DOHH2 (cell line): ENCODE data around the gene FAM210A.

Experiments
- H3F3A ChIP-seq: fragments of 200-600 bp; sonication (generic), shearing (Covaris generic); 2 replicates; pipeline ENCODE4 v1.6.0; 2016; ENCODE audit warnings: antibody characterized with exemption, mild to moderate bottlenecking; ENCODE audit not compliant: control insufficient read depth, insufficient read depth
- H3K27ac ChIP-seq: fragments of 200-600 bp; sonication (generic); 2 replicates; pipeline ENCODE4 v1.5.1; 2014; ENCODE audit warnings: low read depth, mild to moderate bottlenecking, low read length, moderate library complexity
- H3K27me3 ChIP-seq: fragments of 200-600 bp; sonication (generic); 2 replicates; pipeline ENCODE4 v1.6.1; 2014; ENCODE audit warnings: mild to moderate bottlenecking, low read length, mixed read lengths; ENCODE audit not compliant: control insufficient read depth
- H3K36me3 ChIP-seq: fragments of 200-600 bp; sonication (generic); 2 replicates; pipeline ENCODE4 v1.6.1; 2014; ENCODE audit warnings: mild to moderate bottlenecking, low read length, moderate library complexity, mixed read lengths; ENCODE audit not compliant: control insufficient read depth
- H3K4me1 ChIP-seq: fragments of 200-600 bp; sonication (generic); 2 replicates; pipeline ENCODE4 v1.6.1; 2014; ENCODE audit warnings: mild to moderate bottlenecking, low read length, mixed read lengths; ENCODE audit not compliant: control insufficient read depth
- H3K4me2 ChIP-seq: fragments of 200-600 bp; sonication (generic); 2 replicates; pipeline ENCODE4 v1.6.0; 2014; ENCODE audit warnings: mild to moderate bottlenecking, low read length, moderate library complexity
- H3K4me3 ChIP-seq: fragments of 200-600 bp; sonication (generic); 2 replicates; pipeline ENCODE4 v1.5.1; 2014; ENCODE audit warnings: mild to moderate bottlenecking, low read length, mixed read lengths
- H3K79me2 ChIP-seq: fragments of 200-600 bp; sonication (generic); 2 replicates; pipeline ENCODE4 v1.6.1; 2014; ENCODE audit warnings: mild to moderate bottlenecking, low read length, mixed read lengths; ENCODE audit not compliant: control insufficient read depth
- H3K9me2 ChIP-seq: fragments of 200-600 bp; sonication (generic); replicated peaks from 2 replicates; pipeline ENCODE4 v1.6.1; 2014; ENCODE audit warnings: mild to moderate bottlenecking, low read length, mixed read lengths; ENCODE audit not compliant: control insufficient read depth
- H3K9me3 ChIP-seq: fragments of 200-600 bp; sonication (generic); 2 replicates; pipeline ENCODE4 v1.6.1; 2014; ENCODE audit warnings: antibody characterized with exemption, low read length, mixed read lengths; ENCODE audit not compliant: control insufficient read depth, insufficient read depth
- H4K20me1 ChIP-seq: fragments of 200-600 bp; sonication (generic); 2 replicates; pipeline ENCODE4 v1.6.0; 2014; ENCODE audit warnings: low read depth, mild to moderate bottlenecking, antibody characterized with exemption, low read length, moderate library complexity; ENCODE audit not compliant: control insufficient read depth, insufficient read depth
- CTCF ChIP-seq: fragments of 200-600 bp; sonication (generic); IDR thresholded peaks from one replicate; pipeline ENCODE4 v1.5.1; 2014; ENCODE audit warnings: antibody characterized with exemption, mild to moderate bottlenecking, low read depth, low read length; ENCODE audit not compliant: poor library complexity, severe bottlenecking
- EZH2phosphoT487 ChIP-seq: fragments of 200-600 bp; sonication (generic); IDR thresholded peaks from 2 replicates; pipeline ENCODE4 v1.6.1; 2017; ENCODE audit warnings: borderline replicate concordance, mild to moderate bottlenecking, antibody characterized with exemption, low read length, moderate library complexity, mixed read lengths

The FAM210A gene

GRCh38 chr18:13625355-13625754 lies 101.0 kb downstream of the FAM210A start:
- Histone ChIP-seq H3K9me3 (no peaks in the 10 kb centered on the region), H3K4me3 (no peak overlapping the region), H3K36me3 (peaks cover 16% of the 10 kb centered on the region), H3K79me2 (peaks cover 25% of the 10 kb centered on the region), H3K4me2 (no peak overlapping the region), H3K27ac (no peak overlapping the region), H4K20me1 (no peaks in the 10 kb centered on the region), H3K9me2 (no peaks in the 10 kb centered on the region), H3F3A (no peaks in the 10 kb centered on the region), H3K27me3 (no peaks in the 10 kb centered on the region), H3K4me1 (peaks cover 22% of the 10 kb centered on the region)
- TF ChIP-seq CTCF (no peak), EZH2phosphoT487 (no peak)

- Histone ChIP-seq H3K27me3 (no peaks in the 10 kb centered on the region), H3K4me2 (no peak overlapping the region), H3K36me3 (peaks cover 15% of the 10 kb centered on the region; the same call in 1 of the 2 replicates), H3K79me2 (peaks cover 26% of the 10 kb centered on the region), H4K20me1 (no peaks in the 10 kb centered on the region), H3K4me1 (peaks cover 17% of the 10 kb centered on the region), H3K9me2 (no peaks in the 10 kb centered on the region), H3F3A (no peaks in the 10 kb centered on the region), H3K27ac (no peak overlapping the region), H3K4me3 (no peak overlapping the region), H3K9me3 (no peaks in the 10 kb centered on the region)
- TF ChIP-seq EZH2phosphoT487 (no peak), CTCF (no peak)
These were observed 101.7 kb downstream of the FAM210A start for GRCh38 chr18:13624563-13625237.

GRCh38 chr18:13623871-13624270 lies 102.5 kb downstream of the FAM210A start:
- TF ChIP-seq CTCF = no peak
- no peak for TF ChIP-seq EZH2phosphoT487
- H3K9me2 ChIP-seq = no peaks in the 10 kb centered on the region
- H3K27ac ChIP-seq = no peak overlapping the region
- H4K20me1 ChIP-seq = no peaks in the 10 kb centered on the region
- H3K4me3 ChIP-seq = no peak overlapping the region
- H3K4me1 ChIP-seq = peaks cover 9% of the 10 kb centered on the region
- peaks cover 27% of the 10 kb centered on the region for H3K79me2 ChIP-seq
- no peaks in the 10 kb centered on the region for H3K27me3 ChIP-seq
- peaks cover 15% of the 10 kb centered on the region; the same call in 1 of the 2 replicates for H3K36me3 ChIP-seq
- no peak overlapping the region for H3K4me2 ChIP-seq
- H3K9me3 ChIP-seq = no peaks in the 10 kb centered on the region
- no peaks in the 10 kb centered on the region for H3F3A ChIP-seq
